Liver (tissue), 9 donors: ENCODE data around the gene IKZF3. TPM values are rescaled to one million over a fixed set of nuclear protein-coding genes. Genes with fewer than 3 reads are reported as not detected.

ENCODE experiments used
- DNase-seq: peaks from one replicate; pipeline ENCODE4 v3.0.0-alpha.2; 2017; ENCODE audit warnings: low spot score
- H3K27ac ChIP-seq, 2 donors: one replicate each; pipeline ENCODE4 v1.7.0; 2013; ENCODE audit warnings: inconsistent platforms in 2 of 2, low read length in 2 of 2, control low read depth in 1 of 2, low read depth in 1 of 2, mild to moderate bottlenecking in 1 of 2
- H3K27me3 ChIP-seq, 4 donors: one replicate each; pipeline versions ENCODE4 v1.6.1 to v1.7.0; 2013; ENCODE audit warnings: low read length in 3 of 4, inconsistent platforms in 1 of 4, mild to moderate bottlenecking in 1 of 4, moderate library complexity in 1 of 4; ENCODE audit not compliant: control insufficient read depth in 4 of 4, insufficient read depth in 4 of 4
- H3K36me3 ChIP-seq, 4 donors: one replicate each; pipeline versions ENCODE4 v1.6.1 to v1.7.0; 2013; ENCODE audit warnings: low read length in 3 of 4, mild to moderate bottlenecking in 3 of 4, low read depth in 1 of 4, moderate library complexity in 1 of 4; ENCODE audit not compliant: control insufficient read depth in 4 of 4, insufficient read depth in 3 of 4
- H3K4me1 ChIP-seq, 4 donors: one replicate each; pipeline versions ENCODE4 v1.6.1 to v1.7.0; 2013; ENCODE audit warnings: low read length in 3 of 4, mild to moderate bottlenecking in 3 of 4, moderate library complexity in 1 of 4; ENCODE audit not compliant: control insufficient read depth in 4 of 4, insufficient read depth in 4 of 4
- H3K4me3 ChIP-seq, 3 donors: one replicate each; pipeline versions ENCODE4 v1.6.1 to v1.7.0; 2013; ENCODE audit warnings: low read length in 3 of 3, control low read depth in 1 of 3, low read depth in 1 of 3, mild to moderate bottlenecking in 1 of 3
- H3K9ac ChIP-seq, 2 donors: one replicate each; pipeline ENCODE4 v1.7.0; 2013; ENCODE audit warnings: low read length in 2 of 2, mild to moderate bottlenecking in 2 of 2, moderate library complexity in 2 of 2, control low read depth in 1 of 2, low read depth in 1 of 2
- H3K9me3 ChIP-seq, 4 donors: one replicate each; pipeline versions ENCODE4 v1.6.1 to v1.7.0; 2013; ENCODE audit warnings: low read length in 3 of 4; ENCODE audit not compliant: control insufficient read depth in 4 of 4
- ATF3 ChIP-seq: IDR thresholded peaks from 2 replicates; pipeline ENCODE4 v1.6.1; 2016; ENCODE audit warnings: antibody characterized with exemption
- EGR1 ChIP-seq, 2 donors: IDR thresholded peaks; 2 replicates each; pipeline ENCODE4 v1.6.1; 2016 to 2018; ENCODE audit warnings: antibody characterized with exemption in 2 of 2, low read depth in 2 of 2
- FOXA1 ChIP-seq: IDR thresholded peaks from 2 replicates; pipeline ENCODE4 v1.6.1; 2016; ENCODE audit warnings: antibody characterized with exemption
- GABPA ChIP-seq, 2 donors: IDR thresholded peaks in 1 of 2; conservative IDR thresholded peaks in 1 of 2; 2 replicates each; pipeline ENCODE4 v1.6.1; 2016; ENCODE audit warnings: antibody characterized with exemption in 2 of 2, mild to moderate bottlenecking in 1 of 2, moderate library complexity in 1 of 2
- HNF4G ChIP-seq: IDR thresholded peaks from 2 replicates; pipeline ENCODE4 v1.6.1; 2016; ENCODE audit warnings: antibody characterized with exemption
- JUND ChIP-seq, 2 donors: IDR thresholded peaks; 2 replicates each; pipeline ENCODE4 v1.6.1; 2016; ENCODE audit warnings: antibody characterized with exemption in 2 of 2
- MAX ChIP-seq: IDR thresholded peaks from 2 replicates; pipeline ENCODE4 v1.6.1; 2016; ENCODE audit warnings: antibody characterized with exemption
- NR2F2 ChIP-seq: IDR thresholded peaks from 2 replicates; pipeline ENCODE4 v1.6.1; 2016; ENCODE audit warnings: antibody characterized with exemption
- RAD21 ChIP-seq, 2 donors: IDR thresholded peaks; 2 replicates each; pipeline ENCODE4 v1.6.1; 2016; ENCODE audit warnings: antibody characterized with exemption in 2 of 2, mild to moderate bottlenecking in 2 of 2
- SP1 ChIP-seq: IDR thresholded peaks from 2 replicates; pipeline ENCODE4 v1.6.1; 2018; ENCODE audit warnings: antibody characterized with exemption, mild to moderate bottlenecking
- TAF1 ChIP-seq: conservative IDR thresholded peaks from 2 replicates; pipeline ENCODE4 v1.6.1; 2016; ENCODE audit warnings: antibody characterized with exemption, mild to moderate bottlenecking
- YY1 ChIP-seq: IDR thresholded peaks from 2 replicates; pipeline ENCODE4 v1.6.1; 2016; ENCODE audit warnings: antibody characterized with exemption, mild to moderate bottlenecking
- WGBS: extraction: QIAGEN DNeasy Blood & Tissue Kit; methylation state at CpG from one replicate; pipeline ENCODE4 v1.1.7; 2013; 5-methylcytosine and 5-hydroxymethylcytosine counted together
- polyA plus RNA-seq, 2 donors: library from polyadenylated mRNA; stranded (reverse) in 1 of 2; unstranded in 1 of 2; fragments of 200-250 nt in 1 of 2; fragments of >200 nt in 1 of 2; fragmentation: Nextera tagmentation in 1 of 2; extraction: Ambion mirVana in 1 of 2; gene quantifications; one replicate each; pipeline versions ENCODE4 v1.2.1 to v1.2.3, GENCODE V29; 2013 to 2015
- total RNA-seq, 2 donors: library from RNA; depleted of rRNA; stranded (reverse); fragments of >200 nt; gene quantifications; one replicate each; pipeline ENCODE4 v1.2.3, GENCODE V29; 2014
- TF ChIP-seq, protein P1 (sequence below): IDR thresholded peaks from 2 replicates; pipeline ENCODE4 v1.6.1; 2016; ENCODE audit warnings: antibody characterized with exemption, mild to moderate bottlenecking
- TF ChIP-seq, protein P2 (sequence below): IDR thresholded peaks from 2 replicates; pipeline ENCODE4 v1.6.1; 2016; ENCODE audit warnings: antibody characterized with exemption
- TF ChIP-seq, protein P3 (sequence below): fragments of 150-350 bp; IDR thresholded peaks from 2 replicates; pipeline ENCODE4 v1.5.1; 2017; ENCODE audit warnings: improper control_type of control experiment, low read depth, low read length; ENCODE audit not compliant: missing input control
- donor health status: healthy.
- donor health status: healthy.
- donor health status: healthy.
- donor health status: healthy.
- donor health status: healthy.

IKZF3 gene
- total and polyA plus RNA-seq, 4 donors: 0.32 to 2.3 (median 0.83) TPM

DNA sequence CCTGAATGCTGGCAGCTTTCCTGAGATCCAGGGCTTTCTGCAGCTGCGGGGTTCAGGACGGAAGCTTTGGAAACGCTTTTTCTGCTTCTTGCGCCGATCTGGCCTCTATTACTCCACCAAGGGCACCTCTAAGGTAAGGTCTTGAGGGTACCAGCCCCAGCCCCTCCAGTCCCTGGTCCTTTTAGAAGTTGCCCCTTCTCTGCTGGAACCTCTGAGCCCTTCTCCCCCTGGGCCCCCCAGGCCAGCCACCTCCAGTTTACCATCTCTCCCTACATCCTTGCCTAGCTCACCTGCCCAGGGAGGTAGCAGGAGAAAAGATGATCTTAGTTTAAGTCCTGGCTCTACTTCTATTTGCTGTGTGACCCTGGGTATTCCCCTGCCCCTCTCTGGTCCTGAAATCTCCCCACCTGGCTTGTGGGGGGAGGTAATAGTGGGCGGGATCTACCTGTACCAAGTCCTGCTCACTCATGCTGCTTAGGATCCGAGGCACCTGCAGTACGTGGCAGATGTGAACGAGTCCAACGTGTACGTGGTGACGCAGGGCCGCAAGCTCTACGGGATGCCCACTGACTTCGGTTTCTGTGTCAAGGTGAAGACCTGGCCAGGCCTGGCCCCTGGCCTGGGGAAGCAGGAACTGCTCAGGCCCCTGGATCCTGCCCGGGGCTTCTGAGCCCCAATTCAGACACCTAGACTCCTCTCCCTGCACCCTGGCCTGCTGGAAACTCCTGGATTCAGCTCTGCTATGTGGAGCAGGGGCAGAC, 119.9 kb downstream of the IKZF3 start:
- no peak for DNase-seq
- Histone ChIP-seq H3K9me3 (no peaks in the 10 kb centered on the region), H3K27me3 (no peaks in the 10 kb centered on the region), H3K4me3 (no peak overlapping the region), H3K36me3 (peaks cover 1 to 27% (median 14%) of the 10 kb centered on the region in 4 donors), H3K9ac (no peak overlapping the region), H3K27ac (no peak overlapping the region), H3K4me1 (peaks cover 0 to 21% (median 13%) of the 10 kb centered on the region in 4 donors)
- 91% methylated on average over 16 of the region's 16 CpGs for WGBS
- no peak for TF ChIP-seq EGR1 (IDR thresholded peaks at IDR 0.05; ENCODE audit: low read depth in 2 of 2)
- TF ChIP-seq MAX: no peak
- TF ChIP-seq GABPA (IDR thresholded peaks at IDR 0.05 in 1 of 2, conservative IDR thresholded peaks at IDR 0.05 in 1 of 2): no peak
- no peak for TF ChIP-seq TAF1
- no peak for TF ChIP-seq NR2F2
- TF ChIP-seq FOXA1: no peak
- no peak for TF ChIP-seq YY1
- no peak for TF ChIP-seq SP1
- no peak for TF ChIP-seq RAD21 (IDR thresholded peaks at IDR 0.05)
- TF ChIP-seq HNF4G: no peak
- no peak for TF ChIP-seq JUND (IDR thresholded peaks at IDR 0.05)
- no peak for TF ChIP-seq ATF3
- TF ChIP-seq, protein P1, sequence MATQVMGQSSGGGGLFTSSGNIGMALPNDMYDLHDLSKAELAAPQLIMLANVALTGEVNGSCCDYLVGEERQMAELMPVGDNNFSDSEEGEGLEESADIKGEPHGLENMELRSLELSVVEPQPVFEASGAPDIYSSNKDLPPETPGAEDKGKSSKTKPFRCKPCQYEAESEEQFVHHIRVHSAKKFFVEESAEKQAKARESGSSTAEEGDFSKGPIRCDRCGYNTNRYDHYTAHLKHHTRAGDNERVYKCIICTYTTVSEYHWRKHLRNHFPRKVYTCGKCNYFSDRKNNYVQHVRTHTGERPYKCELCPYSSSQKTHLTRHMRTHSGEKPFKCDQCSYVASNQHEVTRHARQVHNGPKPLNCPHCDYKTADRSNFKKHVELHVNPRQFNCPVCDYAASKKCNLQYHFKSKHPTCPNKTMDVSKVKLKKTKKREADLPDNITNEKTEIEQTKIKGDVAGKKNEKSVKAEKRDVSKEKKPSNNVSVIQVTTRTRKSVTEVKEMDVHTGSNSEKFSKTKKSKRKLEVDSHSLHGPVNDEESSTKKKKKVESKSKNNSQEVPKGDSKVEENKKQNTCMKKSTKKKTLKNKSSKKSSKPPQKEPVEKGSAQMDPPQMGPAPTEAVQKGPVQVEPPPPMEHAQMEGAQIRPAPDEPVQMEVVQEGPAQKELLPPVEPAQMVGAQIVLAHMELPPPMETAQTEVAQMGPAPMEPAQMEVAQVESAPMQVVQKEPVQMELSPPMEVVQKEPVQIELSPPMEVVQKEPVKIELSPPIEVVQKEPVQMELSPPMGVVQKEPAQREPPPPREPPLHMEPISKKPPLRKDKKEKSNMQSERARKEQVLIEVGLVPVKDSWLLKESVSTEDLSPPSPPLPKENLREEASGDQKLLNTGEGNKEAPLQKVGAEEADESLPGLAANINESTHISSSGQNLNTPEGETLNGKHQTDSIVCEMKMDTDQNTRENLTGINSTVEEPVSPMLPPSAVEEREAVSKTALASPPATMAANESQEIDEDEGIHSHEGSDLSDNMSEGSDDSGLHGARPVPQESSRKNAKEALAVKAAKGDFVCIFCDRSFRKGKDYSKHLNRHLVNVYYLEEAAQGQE: no peak
- TF ChIP-seq, protein P2, sequence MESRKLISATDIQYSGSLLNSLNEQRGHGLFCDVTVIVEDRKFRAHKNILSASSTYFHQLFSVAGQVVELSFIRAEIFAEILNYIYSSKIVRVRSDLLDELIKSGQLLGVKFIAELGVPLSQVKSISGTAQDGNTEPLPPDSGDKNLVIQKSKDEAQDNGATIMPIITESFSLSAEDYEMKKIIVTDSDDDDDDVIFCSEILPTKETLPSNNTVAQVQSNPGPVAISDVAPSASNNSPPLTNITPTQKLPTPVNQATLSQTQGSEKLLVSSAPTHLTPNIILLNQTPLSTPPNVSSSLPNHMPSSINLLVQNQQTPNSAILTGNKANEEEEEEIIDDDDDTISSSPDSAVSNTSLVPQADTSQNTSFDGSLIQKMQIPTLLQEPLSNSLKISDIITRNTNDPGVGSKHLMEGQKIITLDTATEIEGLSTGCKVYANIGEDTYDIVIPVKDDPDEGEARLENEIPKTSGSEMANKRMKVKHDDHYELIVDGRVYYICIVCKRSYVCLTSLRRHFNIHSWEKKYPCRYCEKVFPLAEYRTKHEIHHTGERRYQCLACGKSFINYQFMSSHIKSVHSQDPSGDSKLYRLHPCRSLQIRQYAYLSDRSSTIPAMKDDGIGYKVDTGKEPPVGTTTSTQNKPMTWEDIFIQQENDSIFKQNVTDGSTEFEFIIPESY: no peak

- Histone ChIP-seq H3K4me3 (no peak overlapping the region), H3K9me3 (no peaks in the 10 kb centered on the region), H3K27me3 (no peaks in the 10 kb centered on the region), H3K36me3 (peaks cover 1 to 27% (median 14%) of the 10 kb centered on the region in 4 donors), H3K9ac (no peak overlapping the region), H3K27ac (no peak overlapping the region), H3K4me1 (peaks cover 0 to 23% (median 15%) of the 10 kb centered on the region in 4 donors)
- no peak for DNase-seq
- TF ChIP-seq HNF4G: no peak
- TF ChIP-seq, protein P2: no peak
- TF ChIP-seq, protein P3, sequence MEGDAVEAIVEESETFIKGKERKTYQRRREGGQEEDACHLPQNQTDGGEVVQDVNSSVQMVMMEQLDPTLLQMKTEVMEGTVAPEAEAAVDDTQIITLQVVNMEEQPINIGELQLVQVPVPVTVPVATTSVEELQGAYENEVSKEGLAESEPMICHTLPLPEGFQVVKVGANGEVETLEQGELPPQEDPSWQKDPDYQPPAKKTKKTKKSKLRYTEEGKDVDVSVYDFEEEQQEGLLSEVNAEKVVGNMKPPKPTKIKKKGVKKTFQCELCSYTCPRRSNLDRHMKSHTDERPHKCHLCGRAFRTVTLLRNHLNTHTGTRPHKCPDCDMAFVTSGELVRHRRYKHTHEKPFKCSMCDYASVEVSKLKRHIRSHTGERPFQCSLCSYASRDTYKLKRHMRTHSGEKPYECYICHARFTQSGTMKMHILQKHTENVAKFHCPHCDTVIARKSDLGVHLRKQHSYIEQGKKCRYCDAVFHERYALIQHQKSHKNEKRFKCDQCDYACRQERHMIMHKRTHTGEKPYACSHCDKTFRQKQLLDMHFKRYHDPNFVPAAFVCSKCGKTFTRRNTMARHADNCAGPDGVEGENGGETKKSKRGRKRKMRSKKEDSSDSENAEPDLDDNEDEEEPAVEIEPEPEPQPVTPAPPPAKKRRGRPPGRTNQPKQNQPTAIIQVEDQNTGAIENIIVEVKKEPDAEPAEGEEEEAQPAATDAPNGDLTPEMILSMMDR: no peak
- 91% methylated on average over 21 of the region's 21 CpGs for whole genome bisulfite sequencing
Observed at GRCh38 chr17:39742856-39743436, 121.2 kb downstream of the IKZF3 start.
